ENCODE data around the gene BAHD1. TPM values are rescaled to one million over a fixed set of nuclear protein-coding genes. Genes with fewer than 3 reads are reported as not detected.
A peak's percentile ranks its signal among the peaks of the same experiment; 100 is the strongest.

BAHD1 gene
- total and polyA plus RNA-seq, 12 donors: 13.2 to 58.8 (median 31.3) TPM

GRCh38 chr15:40429068-40429710 is 11.6 kb upstream of the BAHD1 start:
- intact Hi-C loops (cut with DNase I): loop anchor here in 1 of 2 donors (5.0 kb wide), 1 partner anchor 147 kb away; the partner anchor contains the start of gene ANKRD63
- Histone ChIP-seq H3K4me1 (replicated peaks in 1 of 2) (peaks cover 9 to 18% of the 10 kb centered on the region in 2 donors), H3K27ac (peak overlapping the region in 2 of 5 donors; percentile 60 to 81), H3K27me3 (no peaks in the 10 kb centered on the region), H3K36me3 (replicated peaks in 1 of 2) (no peaks in the 10 kb centered on the region), H3K9me3 (replicated peaks in 1 of 3) (no peaks in the 10 kb centered on the region), H3K4me3 (no peak overlapping the region)
- WGBS, 4 donors: 56 to 65% (median 63%) methylated on average over 9 to 10 of the region's 10 CpGs
- no peak for DNase-seq
- no peak for TF ChIP-seq CTCF (IDR thresholded peaks at IDR 0.05)
- no peak for TF ChIP-seq POLR2A (IDR thresholded peaks at IDR 0.05)

- WGBS, 4 donors: 24 to 35% (median 29%) methylated on average over 4 to 10 of the region's 10 CpGs
- DNase-seq: peak; percentile 60 to 84 (median 82)
- H3K27me3 ChIP-seq: no peaks in the 10 kb centered on the region
- H3K9me3 ChIP-seq (replicated peaks in 1 of 3): no peaks in the 10 kb centered on the region
- peak overlapping the region in 3 of 5 donors; percentile 60 to 81 (median 73) for H3K27ac ChIP-seq
- intact Hi-C loops (cut with DNase I): no loop called here
- no peaks in the 10 kb centered on the region for H3K36me3 ChIP-seq (replicated peaks in 1 of 2)
- no peak overlapping the region for H3K4me3 ChIP-seq
- TF ChIP-seq POLR2A (IDR thresholded peaks at IDR 0.05) (peak in 1 of 2 donors; percentile 53), CTCF (IDR thresholded peaks at IDR 0.05) (no peak)
- H3K4me1 ChIP-seq (replicated peaks in 1 of 2): peaks cover 9 to 18% of the 10 kb centered on the region in 2 donors
These were observed 10.4 kb upstream of the BAHD1 start for GRCh38 chr15:40430271-40430805.

GRCh38 chr15:40435023-40435709 is 5.6 kb upstream of the BAHD1 start:
- H3K4me3 ChIP-seq: no peak overlapping the region
- no peaks in the 10 kb centered on the region for H3K36me3 ChIP-seq (replicated peaks in 1 of 2)
- no peak for DNase-seq
- no peak for TF ChIP-seq CTCF (IDR thresholded peaks at IDR 0.05)
- TF ChIP-seq POLR2A (IDR thresholded peaks at IDR 0.05): no peak
- no peaks in the 10 kb centered on the region for H3K9me3 ChIP-seq (replicated peaks in 1 of 3)
- intact Hi-C loops (cut with DNase I): no loop called here
- peaks cover 23 to 34% of the 10 kb centered on the region in 2 donors for H3K4me1 ChIP-seq (replicated peaks in 1 of 2)
- peaks cover 4% of the 10 kb centered on the region for H3K27me3 ChIP-seq
- no peak overlapping the region for H3K27ac ChIP-seq
- WGBS, 4 donors: 66 to 79% (median 71%) methylated on average over 19 to 20 of the region's 20 CpGs

- no peaks in the 10 kb centered on the region for H3K9me3 ChIP-seq (replicated peaks in 1 of 3)
- no peak for DNase-seq
- H3K27me3 ChIP-seq: peaks cover 4% of the 10 kb centered on the region
- H3K36me3 ChIP-seq (replicated peaks in 1 of 2): no peaks in the 10 kb centered on the region
- H3K4me3 ChIP-seq: peak overlapping the region in 1 of 4 donors; percentile 53
- intact Hi-C loops (cut with DNase I): no loop called here
- H3K4me1 ChIP-seq (replicated peaks in 1 of 2): peaks cover 23 to 33% of the 10 kb centered on the region in 2 donors
- WGBS, 4 donors: 30 to 66% (median 46%) methylated on average over 9 to 15 of the region's 15 CpGs
- no peak for TF ChIP-seq CTCF (IDR thresholded peaks at IDR 0.05)
- TF ChIP-seq POLR2A (IDR thresholded peaks at IDR 0.05): no peak
- H3K27ac ChIP-seq: no peak overlapping the region
These were observed 5.1 kb upstream of the BAHD1 start for GRCh38 chr15:40435710-40436089.

Measured in adrenal gland (tissue), 12 donors.